Measurements from ENCODE around the gene ADAMTS6. TPM values are rescaled to one million over a fixed set of nuclear protein-coding genes. Genes with fewer than 3 reads are reported as not detected.

ADAMTS6 gene
- total RNA-seq: 10 to 100 TPM in 2 of 4 donors, 1 to 10 TPM in 2; 2.6 to 25.2 (median 12.3) TPM

GRCh38 chr5:65481635-65482295 is at the start of gene ADAMTS6:
ADAMTS6 (minus strand) TSS chr5:65481920; CDS start chr5:65473673, 8,247 bp downstream.
- Histone ChIP-seq H3K9me3 (no peaks in the 10 kb centered on the region), H3K27me3 (no peaks in the 10 kb centered on the region)
- WGBS, 2 donors (ENCODE audit: low coverage in 1 of 2): 0% methylated on average over 4 of the region's 12 CpGs

GRCh38 chr5:65530904-65531303 is 49.2 kb upstream of the ADAMTS6 start:
- H3K4me1 ChIP-seq: no peaks in the 10 kb centered on the region
- no peak overlapping the region for H3K27ac ChIP-seq
- H3K27me3 ChIP-seq: no peaks in the 10 kb centered on the region
- no peak for TF ChIP-seq CTCF (IDR thresholded peaks at IDR 0.05)
- no peak for TF ChIP-seq POLR2AphosphoS5 (IDR thresholded peaks at IDR 0.05)
- TF ChIP-seq EP300 (IDR thresholded peaks at IDR 0.05): no peak
- no peak for TF ChIP-seq POLR2A (IDR thresholded peaks at IDR 0.05)
- no peak overlapping the region for H3K4me3 ChIP-seq
- 91 to 100% methylated on average over 1 of the region's 1 CpG for WGBS, 2 donors (ENCODE audit: low coverage in 1 of 2)
- no peaks in the 10 kb centered on the region for H3K36me3 ChIP-seq
- H3K9me3 ChIP-seq: no peaks in the 10 kb centered on the region
- no peak for ATAC-seq

More at GRCh38 chr5:65481635-65482295, at the start of gene ADAMTS6:
- TF ChIP-seq POLR2A (IDR thresholded peaks at IDR 0.05) (peak in 1 of 2 donors; percentile 24), EP300 (IDR thresholded peaks at IDR 0.05) (no peak), POLR2AphosphoS5 (IDR thresholded peaks at IDR 0.05) (peak; percentile 86)
- peak within 1 kb of the TSS; percentile 86 to 100 (median 90) for H3K27ac ChIP-seq
- H3K4me3 ChIP-seq: peak within 1 kb of the TSS; percentile 59 to 95
- peak; percentile 93 for ATAC-seq
- H3K4me1 ChIP-seq: peaks cover 0 to 33% (median 6%) of the 10 kb centered on the region in 3 donors
- H3K36me3 ChIP-seq: no peaks in the 10 kb centered on the region

- Histone ChIP-seq H3K4me1 (no peaks in the 10 kb centered on the region), H3K27me3 (no peaks in the 10 kb centered on the region), H3K9me3 (no peaks in the 10 kb centered on the region), H3K27ac (no peak overlapping the region), H3K4me3 (no peak overlapping the region), H3K36me3 (no peaks in the 10 kb centered on the region)
- WGBS, 2 donors (ENCODE audit: low coverage in 1 of 2): 76 to 79% methylated on average over 2 to 3 of the region's 3 CpGs
- TF ChIP-seq POLR2A (IDR thresholded peaks at IDR 0.05) (no peak), CTCF (IDR thresholded peaks at IDR 0.05) (no peak), POLR2AphosphoS5 (IDR thresholded peaks at IDR 0.05) (no peak)
- no peak for ATAC-seq
Measured at GRCh38 chr5:65525726-65526125, 44.0 kb upstream of the ADAMTS6 start.

- Histone ChIP-seq H3K4me3 (no peak overlapping the region), H3K4me1 (no peaks in the 10 kb centered on the region), H3K27me3 (no peaks in the 10 kb centered on the region), H3K9me3 (no peaks in the 10 kb centered on the region), H3K27ac (no peak overlapping the region), H3K36me3 (no peaks in the 10 kb centered on the region)
- no peak for ATAC-seq
- WGBS, 2 donors (ENCODE audit: low coverage in 1 of 2): 73 to 76% methylated on average over 6 of the region's 6 CpGs
- TF ChIP-seq POLR2A (IDR thresholded peaks at IDR 0.05): no peak
- TF ChIP-seq CTCF (IDR thresholded peaks at IDR 0.05): no peak
- TF ChIP-seq POLR2AphosphoS5 (IDR thresholded peaks at IDR 0.05): no peak
- TF ChIP-seq EP300 (IDR thresholded peaks at IDR 0.05): no peak
Measured at GRCh38 chr5:65512170-65512937, 30.6 kb upstream of the ADAMTS6 start.

GRCh38 chr5:65508978-65509377 is 27.3 kb upstream of the ADAMTS6 start:
- Histone ChIP-seq H3K36me3 (no peaks in the 10 kb centered on the region), H3K9me3 (no peaks in the 10 kb centered on the region), H3K27ac (no peak overlapping the region), H3K4me3 (no peak overlapping the region), H3K27me3 (no peaks in the 10 kb centered on the region), H3K4me1 (no peaks in the 10 kb centered on the region)
- TF ChIP-seq EP300 (IDR thresholded peaks at IDR 0.05) (no peak), POLR2A (IDR thresholded peaks at IDR 0.05) (no peak), CTCF (IDR thresholded peaks at IDR 0.05) (no peak), POLR2AphosphoS5 (IDR thresholded peaks at IDR 0.05) (no peak)
- no peak for ATAC-seq
- WGBS, 2 donors (ENCODE audit: low coverage in 1 of 2): 78 to 96% methylated on average over 2 of the region's 2 CpGs
